ENCODE results near the gene HMGCS2. TPM values are rescaled to one million over a fixed set of nuclear protein-coding genes. Genes with fewer than 3 reads are reported as not detected.
"Not testable (repeated sequence)": the region's sequence is repeated elsewhere in the genome, so short reads cannot be mapped to it uniquely, and the experiment has no call there.

HMGCS2 gene
- total and polyA plus RNA-seq, 12 donors: 0.83 to 313 (median 11.2) TPM

DNA sequence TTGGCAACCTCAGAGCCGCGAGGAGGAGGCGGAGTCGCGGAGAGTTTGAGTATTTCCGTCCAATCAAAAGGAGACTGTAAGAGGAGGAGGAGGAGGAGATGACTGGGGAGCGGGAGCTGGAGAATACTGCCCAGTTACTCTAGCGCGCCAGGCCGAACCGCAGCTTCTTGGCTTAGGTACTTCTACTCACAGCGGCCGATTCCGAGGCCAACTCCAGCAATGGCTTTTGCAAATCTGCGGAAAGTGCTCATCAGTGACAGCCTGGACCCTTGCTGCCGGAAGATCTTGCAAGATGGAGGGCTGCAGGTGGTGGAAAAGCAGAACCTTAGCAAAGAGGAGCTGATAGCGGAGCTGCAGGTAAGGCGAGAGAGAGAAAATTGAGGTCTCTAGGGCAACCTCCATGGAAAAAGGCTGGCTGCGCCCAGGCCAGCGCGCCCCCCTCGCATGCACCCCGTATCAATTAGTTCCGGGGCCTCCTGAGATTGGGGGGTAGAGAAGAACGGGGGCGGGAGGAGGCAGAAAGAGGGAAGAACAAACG lies 56.8 kb downstream of the HMGCS2 start, which contains the start of gene PHGDH:
TSS of gene PHGDH (plus strand) at position 131 of the 538 bp plus-strand sequence. CDS start at position 220, 89 bp downstream.
- 0 to 1% methylated on average over 27 of the region's 27 CpGs for WGBS, 2 donors
- H3K9me3 ChIP-seq: no peaks in the 10 kb centered on the region
- TF ChIP-seq, protein P1, sequence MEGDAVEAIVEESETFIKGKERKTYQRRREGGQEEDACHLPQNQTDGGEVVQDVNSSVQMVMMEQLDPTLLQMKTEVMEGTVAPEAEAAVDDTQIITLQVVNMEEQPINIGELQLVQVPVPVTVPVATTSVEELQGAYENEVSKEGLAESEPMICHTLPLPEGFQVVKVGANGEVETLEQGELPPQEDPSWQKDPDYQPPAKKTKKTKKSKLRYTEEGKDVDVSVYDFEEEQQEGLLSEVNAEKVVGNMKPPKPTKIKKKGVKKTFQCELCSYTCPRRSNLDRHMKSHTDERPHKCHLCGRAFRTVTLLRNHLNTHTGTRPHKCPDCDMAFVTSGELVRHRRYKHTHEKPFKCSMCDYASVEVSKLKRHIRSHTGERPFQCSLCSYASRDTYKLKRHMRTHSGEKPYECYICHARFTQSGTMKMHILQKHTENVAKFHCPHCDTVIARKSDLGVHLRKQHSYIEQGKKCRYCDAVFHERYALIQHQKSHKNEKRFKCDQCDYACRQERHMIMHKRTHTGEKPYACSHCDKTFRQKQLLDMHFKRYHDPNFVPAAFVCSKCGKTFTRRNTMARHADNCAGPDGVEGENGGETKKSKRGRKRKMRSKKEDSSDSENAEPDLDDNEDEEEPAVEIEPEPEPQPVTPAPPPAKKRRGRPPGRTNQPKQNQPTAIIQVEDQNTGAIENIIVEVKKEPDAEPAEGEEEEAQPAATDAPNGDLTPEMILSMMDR (IDR thresholded peaks at IDR 0.05): no peak

DNA sequence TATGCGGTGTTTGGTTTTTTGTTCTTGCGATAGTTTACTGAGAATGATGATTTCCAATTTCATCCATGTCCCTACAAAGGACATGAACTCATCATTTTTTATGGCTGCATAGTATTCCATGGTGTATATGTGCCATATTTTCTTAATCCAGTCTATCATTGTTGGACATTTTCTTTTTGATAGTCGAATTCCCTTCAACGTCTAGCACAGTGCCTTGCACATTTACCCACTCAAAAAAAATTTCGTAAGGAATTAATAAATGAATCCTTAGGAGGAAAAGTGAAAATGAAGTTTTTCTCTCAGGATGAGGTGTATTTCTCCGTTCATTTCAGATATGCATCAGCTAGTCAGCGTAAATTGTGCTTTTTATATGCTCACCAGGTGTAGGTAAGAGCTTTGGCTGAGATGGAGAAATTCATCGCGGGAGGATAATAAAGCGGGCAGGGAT lies 57.3 kb downstream of the HMGCS2 start:
- ATAC-seq, H3K9me3 ChIP-seq, H3K36me3 ChIP-seq, H3K27ac ChIP-seq, DNase-seq: not testable (repeated sequence)
- Histone ChIP-seq H3K27me3 (peaks cover 0 to 28% (median 16%) of the 10 kb centered on the region in 7 donors), H3K4me3 (peak overlapping the region in 9 of 10 donors; percentile 42 to 65 (median 61)), H3K4me1 (peaks cover 0 to 26% (median 16%) of the 10 kb centered on the region in 9 donors)
- intact Hi-C loops (cut with DNase I): loop anchor here in 1 of 10 donors (10.0 kb wide), 1 partner anchor 747 kb away; no protein-coding TSS in a partner anchor
- 15 to 16% methylated on average over 8 of the region's 10 CpGs for WGBS, 2 donors

More for the DNA sequence above, 56.8 kb downstream of the HMGCS2 start, which contains the start of gene PHGDH:
- peaks cover 0 to 28% (median 16%) of the 10 kb centered on the region in 7 donors for H3K27me3 ChIP-seq
- H3K27ac ChIP-seq: peak within 1 kb of the TSS in 8 of 10 donors; percentile 44 to 77 (median 62)
- ATAC-seq (peak; percentile 66 to 85 (median 78)), DNase-seq (peak; percentile 50 to 56)
- intact Hi-C loops (cut with DNase I): loop anchor here in 2 of 10 donors (2.0 to 10.0 kb wide), 2 partner anchors 337 to 747 kb away; no protein-coding TSS in a partner anchor
- H3K4me3 ChIP-seq: peak within 1 kb of the TSS; percentile 42 to 65 (median 60)
- H3K36me3 ChIP-seq: no peaks in the 10 kb centered on the region
- H3K4me1 ChIP-seq: peaks cover 0 to 26% (median 16%) of the 10 kb centered on the region in 9 donors

DNA sequence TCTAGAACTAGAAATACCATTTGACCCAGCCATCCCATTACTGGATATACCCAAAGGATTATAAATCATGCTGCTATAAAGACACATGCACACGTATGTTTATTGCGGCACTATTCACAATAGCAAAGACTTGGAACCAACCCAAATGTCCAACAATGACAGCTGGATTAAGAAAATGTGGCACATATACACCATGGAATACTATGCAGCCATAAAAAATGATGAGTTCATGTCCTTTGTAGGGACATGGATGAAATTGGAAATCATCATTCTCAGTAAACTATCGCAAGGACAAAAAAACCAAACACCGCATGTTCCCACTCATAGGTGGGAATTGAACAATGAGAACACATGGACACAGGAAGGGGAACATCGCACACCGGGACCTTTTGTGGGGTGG lies 62.1 kb downstream of the HMGCS2 start:
- H3K36me3 ChIP-seq; H3K4me1 ChIP-seq; DNase-seq; intact Hi-C loops (cut with DNase I); H3K4me3 ChIP-seq; H3K9me3 ChIP-seq; H3K27ac ChIP-seq; ATAC-seq: not testable (repeated sequence)
- H3K27me3 ChIP-seq: peaks cover 0 to 11% (median 3%) of the 10 kb centered on the region in 7 donors
- WGBS, 2 donors: 93 to 94% methylated on average over 6 of the region's 6 CpGs

DNA sequence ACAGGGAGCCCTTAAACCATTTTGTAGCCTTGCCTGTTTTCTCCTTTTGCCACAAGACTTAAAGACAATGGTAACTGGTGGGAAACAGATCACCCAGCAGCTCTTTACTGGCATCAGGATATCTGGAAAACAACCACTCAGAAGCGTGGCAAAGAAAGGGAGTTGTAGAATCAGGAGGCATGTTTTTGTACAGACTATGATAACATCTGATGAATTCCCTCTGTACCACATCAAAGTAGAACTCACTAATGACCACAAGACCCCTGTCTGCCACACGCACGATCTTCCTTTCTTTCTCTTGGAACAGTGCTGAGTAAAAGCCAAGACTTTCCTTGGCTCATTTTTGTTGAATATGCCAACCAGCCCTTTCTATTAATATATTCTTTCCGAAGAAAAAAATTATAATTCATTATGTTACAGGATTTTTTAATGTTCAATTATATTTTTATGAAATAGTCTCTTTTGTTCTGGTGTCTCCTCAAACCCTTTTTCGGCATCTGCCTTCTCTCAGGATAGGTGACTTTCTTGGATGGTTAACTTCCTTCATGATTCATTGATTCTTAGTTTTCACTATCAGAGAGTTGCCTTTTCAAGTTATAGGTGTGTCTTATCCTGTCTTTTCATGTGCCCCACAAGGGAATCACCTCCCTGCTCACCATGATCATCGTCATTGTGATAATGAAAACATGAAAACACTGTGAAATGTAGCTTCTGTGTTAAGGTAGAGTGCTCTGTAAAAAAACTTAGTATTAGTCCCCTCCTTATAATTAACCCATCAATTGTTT lies 64.8 kb downstream of the HMGCS2 start:
- Histone ChIP-seq H3K4me1 (no peaks in the 10 kb centered on the region), H3K4me3 (no peak overlapping the region), H3K9me3 (peaks cover 0 to 20% (median 7%) of the 10 kb centered on the region in 11 donors), H3K36me3 (no peaks in the 10 kb centered on the region), H3K27me3 (no peaks in the 10 kb centered on the region), H3K27ac (no peak overlapping the region)
- TF ChIP-seq, protein P1 (IDR thresholded peaks at IDR 0.05): no peak
- intact Hi-C loops (cut with DNase I): no loop called here
- WGBS, 2 donors: 84 to 86% methylated on average over 6 of the region's 6 CpGs
- DNase-seq: no peak
- ATAC-seq: no peak

DNA sequence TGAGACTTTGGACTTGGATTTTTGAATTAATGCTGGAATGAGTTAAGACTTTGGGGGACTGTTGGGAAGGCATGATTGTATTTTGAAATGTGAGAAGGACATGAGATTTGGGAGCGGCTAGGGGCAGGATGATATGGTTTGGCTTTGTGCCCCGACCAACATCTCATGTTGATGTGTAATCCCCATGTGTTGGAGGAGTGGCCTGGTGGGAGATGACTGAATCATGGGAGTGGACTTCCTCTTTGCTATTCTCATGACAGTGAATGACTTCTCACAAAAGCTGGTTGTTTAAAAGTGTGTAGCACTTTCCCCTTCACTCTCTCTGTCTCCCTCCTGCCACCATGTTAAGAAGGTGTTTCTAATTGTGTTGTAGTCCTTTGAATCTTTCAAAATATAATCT lies 66.3 kb downstream of the HMGCS2 start:
- Histone ChIP-seq H3K9me3 (peaks cover 0 to 20% (median 7%) of the 10 kb centered on the region in 11 donors), H3K4me3 (no peak overlapping the region), H3K36me3 (no peaks in the 10 kb centered on the region), H3K27ac (no peak overlapping the region), H3K27me3 (no peaks in the 10 kb centered on the region), H3K4me1 (no peaks in the 10 kb centered on the region)
- DNase-seq (no peak), ATAC-seq (peak in 1 of 8 donors; percentile 20)
- 49 to 76% methylated on average over 2 of the region's 2 CpGs for WGBS, 2 donors
- TF ChIP-seq, protein P1 (IDR thresholded peaks at IDR 0.05): no peak
- intact Hi-C loops (cut with DNase I): no loop called here

All from heart right ventricle (tissue), 16 donors.